ENCODE measurements around the gene VPS54. TPM values are rescaled to one million over a fixed set of nuclear protein-coding genes. Genes with fewer than 3 reads are reported as not detected.
"Not testable (repeated sequence)": the region's sequence is repeated elsewhere in the genome, so short reads cannot be mapped to it uniquely, and the experiment has no call there.

VPS54 gene
- total and polyA plus RNA-seq, 7 experiments from 2014 or later: 4.5 to 20.8 (median 14.6) TPM

GRCh38 chr2:63932104-63932503 is 87.1 kb downstream of the VPS54 start:
- H3K4me1 ChIP-seq (ENCODE audit: control insufficient read depth in 2 of 2, insufficient read depth in 2 of 2, low read length in 2 of 2); CTCF ChIA-PET; H3K27ac Mint-ChIP-seq; intact Hi-C loops (cut with micrococcal nuclease); H3K4me3 ChIP-seq (ENCODE audit: low read length); ATAC-seq; H3K9me3 ChIP-seq (ENCODE audit: control insufficient read depth in 2 of 3, low read length in 3 of 3); H3K27ac ChIP-seq (ENCODE audit: low read depth, low read length); DNase-seq; H3K27me3 Mint-ChIP-seq; H3K4me3 Mint-ChIP-seq; POLR2A ChIA-PET; H3K27me3 ChIP-seq (ENCODE audit: control insufficient read depth in 2 of 2, insufficient read depth in 2 of 2, low read length in 2 of 2): not testable (repeated sequence)
- H3K9me3 Mint-ChIP-seq: peaks cover 0 to 15% (median 0%) of the 10 kb centered on the region in 11 donors
- H3K36me3 Mint-ChIP-seq: peaks cover 21 to 85% (median 71%) of the 10 kb centered on the region in 5 donors
- peaks cover 0 to 15% (median 0%) of the 10 kb centered on the region in 3 experiments for H3K36me3 ChIP-seq (ENCODE audit: control insufficient read depth in 2 of 3, insufficient read depth in 3 of 3, low read length in 3 of 3)
- peaks cover 0 to 27% (median 10%) of the 10 kb centered on the region in 7 donors for H3K4me1 Mint-ChIP-seq

GRCh38 chr2:63926815-63927214 is 92.4 kb downstream of the VPS54 start:
- no peaks in the 10 kb centered on the region for H3K9me3 ChIP-seq (ENCODE audit: control insufficient read depth in 2 of 3, low read length in 3 of 3)
- ChIA-PET POLR2A (no interaction called here), CTCF (no interaction called here)
- Mint-ChIP-seq H3K4me1 (peaks cover 0 to 33% (median 10%) of the 10 kb centered on the region in 7 donors), H3K27me3 (no peaks in the 10 kb centered on the region), H3K4me3 (no peak overlapping the region), H3K9me3 (peaks cover 0 to 10% (median 0%) of the 10 kb centered on the region in 11 donors), H3K36me3 (peaks cover 18 to 75% (median 55%) of the 10 kb centered on the region in 5 donors), H3K27ac (no peak overlapping the region)
- DNase-seq (no peak), ATAC-seq (no peak)
- H3K27me3 ChIP-seq (ENCODE audit: control insufficient read depth in 2 of 2, insufficient read depth in 2 of 2, low read length in 2 of 2): no peaks in the 10 kb centered on the region
- H3K36me3 ChIP-seq (ENCODE audit: control insufficient read depth in 2 of 3, insufficient read depth in 3 of 3, low read length in 3 of 3): peaks cover 0 to 14% (median 0%) of the 10 kb centered on the region in 3 experiments
- H3K4me3 ChIP-seq (ENCODE audit: low read length): no peak overlapping the region
- H3K4me1 ChIP-seq (ENCODE audit: control insufficient read depth in 2 of 2, insufficient read depth in 2 of 2, low read length in 2 of 2): no peaks in the 10 kb centered on the region
- intact Hi-C loops (cut with micrococcal nuclease): no loop called here
- H3K27ac ChIP-seq (ENCODE audit: low read depth, low read length): no peak overlapping the region

- intact Hi-C loops (cut with micrococcal nuclease): no loop called here
- no peak for DNase-seq
- H3K36me3 Mint-ChIP-seq: peaks cover 11 to 66% (median 44%) of the 10 kb centered on the region in 5 donors
- H3K27ac Mint-ChIP-seq: no peak overlapping the region
- Histone ChIP-seq H3K9me3 (ENCODE audit: control insufficient read depth in 2 of 3, low read length in 3 of 3) (no peaks in the 10 kb centered on the region), H3K4me3 (ENCODE audit: low read length) (no peak overlapping the region), H3K27me3 (ENCODE audit: control insufficient read depth in 2 of 2, insufficient read depth in 2 of 2, low read length in 2 of 2) (no peaks in the 10 kb centered on the region), H3K27ac (ENCODE audit: low read depth, low read length) (no peak overlapping the region), H3K4me1 (ENCODE audit: control insufficient read depth in 2 of 2, insufficient read depth in 2 of 2, low read length in 2 of 2) (no peaks in the 10 kb centered on the region), H3K36me3 (ENCODE audit: control insufficient read depth in 2 of 3, insufficient read depth in 3 of 3, low read length in 3 of 3) (peaks cover 8 to 36% (median 18%) of the 10 kb centered on the region in 3 experiments)
- no peak for ATAC-seq
- POLR2A ChIA-PET: no interaction called here
- H3K4me1 Mint-ChIP-seq: no peaks in the 10 kb centered on the region
- CTCF ChIA-PET: no interaction called here
- H3K27me3 Mint-ChIP-seq: no peaks in the 10 kb centered on the region
- no peak overlapping the region for H3K4me3 Mint-ChIP-seq
- no peaks in the 10 kb centered on the region for H3K9me3 Mint-ChIP-seq
Observed at GRCh38 chr2:63914311-63914710, 104.9 kb downstream of the VPS54 start.

GRCh38 chr2:63903003-63903402 is 116.2 kb downstream of the VPS54 start:
- H3K4me3 Mint-ChIP-seq: peak overlapping the region in 2 of 10 donors; percentile 17 to 36
- Histone ChIP-seq H3K4me3 (ENCODE audit: low read length) (no peak overlapping the region), H3K27ac (ENCODE audit: low read depth, low read length) (no peak overlapping the region), H3K9me3 (ENCODE audit: control insufficient read depth in 2 of 3, low read length in 3 of 3) (peaks cover 0 to 7% (median 0%) of the 10 kb centered on the region in 3 experiments), H3K27me3 (ENCODE audit: control insufficient read depth in 2 of 2, insufficient read depth in 2 of 2, low read length in 2 of 2) (no peaks in the 10 kb centered on the region), H3K4me1 (ENCODE audit: control insufficient read depth in 2 of 2, insufficient read depth in 2 of 2, low read length in 2 of 2) (peaks cover 0 to 4% of the 10 kb centered on the region in 2 donors), H3K36me3 (ENCODE audit: control insufficient read depth in 2 of 3, insufficient read depth in 3 of 3, low read length in 3 of 3) (peaks cover 4 to 26% (median 7%) of the 10 kb centered on the region in 3 experiments)
- no peaks in the 10 kb centered on the region for H3K27me3 Mint-ChIP-seq
- peaks cover 4 to 15% (median 11%) of the 10 kb centered on the region in 7 donors for H3K4me1 Mint-ChIP-seq
- intact Hi-C loops (cut with micrococcal nuclease): no loop called here
- H3K9me3 Mint-ChIP-seq: peaks cover 0 to 59% (median 20%) of the 10 kb centered on the region in 11 donors
- H3K36me3 Mint-ChIP-seq: peaks cover 14 to 84% (median 77%) of the 10 kb centered on the region in 5 donors
- no peak for DNase-seq
- ChIA-PET POLR2A (no interaction called here), CTCF (no interaction called here)
- no peak for ATAC-seq
- H3K27ac Mint-ChIP-seq: peak overlapping the region in 4 of 9 donors; percentile 34 to 52 (median 45)

- H3K36me3 Mint-ChIP-seq: peaks cover 12 to 77% (median 73%) of the 10 kb centered on the region in 5 donors
- no peak for ATAC-seq
Observed at GRCh38 chr2:63902149-63902548, 117.1 kb downstream of the VPS54 start.

GRCh38 chr2:63899639-63900038 is 119.6 kb downstream of the VPS54 start:
- Histone ChIP-seq H3K36me3 (ENCODE audit: control insufficient read depth in 2 of 3, insufficient read depth in 3 of 3, low read length in 3 of 3) (peaks cover 5 to 10% (median 8%) of the 10 kb centered on the region in 3 experiments), H3K4me3 (ENCODE audit: low read length) (no peak overlapping the region), H3K27me3 (ENCODE audit: control insufficient read depth in 2 of 2, insufficient read depth in 2 of 2, low read length in 2 of 2) (no peaks in the 10 kb centered on the region), H3K9me3 (ENCODE audit: control insufficient read depth in 2 of 3, low read length in 3 of 3) (no peaks in the 10 kb centered on the region), H3K27ac (ENCODE audit: low read depth, low read length) (no peak overlapping the region), H3K4me1 (ENCODE audit: control insufficient read depth in 2 of 2, insufficient read depth in 2 of 2, low read length in 2 of 2) (peaks cover 0 to 4% of the 10 kb centered on the region in 2 donors)
- POLR2A ChIA-PET: no interaction called here
- Mint-ChIP-seq H3K9me3 (peaks cover 0 to 35% (median 14%) of the 10 kb centered on the region in 11 donors), H3K36me3 (peaks cover 12 to 64% (median 52%) of the 10 kb centered on the region in 5 donors), H3K4me1 (peaks cover 6 to 15% (median 11%) of the 10 kb centered on the region in 7 donors), H3K27me3 (no peaks in the 10 kb centered on the region), H3K4me3 (no peak overlapping the region), H3K27ac (peak overlapping the region in 5 of 9 donors; percentile 19 to 73 (median 44))
- intact Hi-C loops (cut with micrococcal nuclease): no loop called here
- DNase-seq: no peak
- ATAC-seq: no peak
- CTCF ChIA-PET: interaction anchor here (1.2 kb wide), 1 partner anchor 8 kb away, joined by 4 read pairs; no protein-coding TSS in a partner anchor

More at GRCh38 chr2:63902149-63902548, 117.1 kb downstream of the VPS54 start:
- intact Hi-C loops (cut with micrococcal nuclease): no loop called here
- H3K27me3 ChIP-seq (ENCODE audit: control insufficient read depth in 2 of 2, insufficient read depth in 2 of 2, low read length in 2 of 2): no peaks in the 10 kb centered on the region
- CTCF ChIA-PET: interaction anchor here (0.7 kb wide), 1 partner anchor 588 kb away, joined by 3 read pairs; no protein-coding TSS in a partner anchor
- peaks cover 5 to 20% (median 8%) of the 10 kb centered on the region in 3 experiments for H3K36me3 ChIP-seq (ENCODE audit: control insufficient read depth in 2 of 3, insufficient read depth in 3 of 3, low read length in 3 of 3)
- Mint-ChIP-seq H3K9me3 (peaks cover 0 to 57% (median 20%) of the 10 kb centered on the region in 11 donors), H3K27ac (peak overlapping the region in 2 of 9 donors; percentile 41 to 60), H3K27me3 (no peaks in the 10 kb centered on the region), H3K4me3 (no peak overlapping the region), H3K4me1 (peaks cover 4 to 15% (median 11%) of the 10 kb centered on the region in 7 donors)
- no peak for DNase-seq
- POLR2A ChIA-PET: no interaction called here
- H3K27ac ChIP-seq (ENCODE audit: low read depth, low read length): no peak overlapping the region
- no peak overlapping the region for H3K4me3 ChIP-seq (ENCODE audit: low read length)
- H3K9me3 ChIP-seq (ENCODE audit: control insufficient read depth in 2 of 3, low read length in 3 of 3): peaks cover 0 to 7% (median 0%) of the 10 kb centered on the region in 3 experiments
- peaks cover 0 to 4% of the 10 kb centered on the region in 2 donors for H3K4me1 ChIP-seq (ENCODE audit: control insufficient read depth in 2 of 2, insufficient read depth in 2 of 2, low read length in 2 of 2)

- H3K36me3 Mint-ChIP-seq: peaks cover 12 to 61% (median 48%) of the 10 kb centered on the region in 5 donors
- Histone ChIP-seq H3K27ac (ENCODE audit: low read depth, low read length) (no peak overlapping the region), H3K4me1 (ENCODE audit: control insufficient read depth in 2 of 2, insufficient read depth in 2 of 2, low read length in 2 of 2) (peaks cover 0 to 4% of the 10 kb centered on the region in 2 donors), H3K27me3 (ENCODE audit: control insufficient read depth in 2 of 2, insufficient read depth in 2 of 2, low read length in 2 of 2) (no peaks in the 10 kb centered on the region), H3K4me3 (ENCODE audit: low read length) (no peak overlapping the region), H3K9me3 (ENCODE audit: control insufficient read depth in 2 of 3, low read length in 3 of 3) (no peaks in the 10 kb centered on the region), H3K36me3 (ENCODE audit: control insufficient read depth in 2 of 3, insufficient read depth in 3 of 3, low read length in 3 of 3) (peaks cover 5 to 12% (median 8%) of the 10 kb centered on the region in 3 experiments)
- ATAC-seq (no peak), DNase-seq (no peak)
- peaks cover 6 to 15% (median 11%) of the 10 kb centered on the region in 7 donors for H3K4me1 Mint-ChIP-seq
- peak overlapping the region in 1 of 9 donors; percentile 25 for H3K27ac Mint-ChIP-seq
- intact Hi-C loops (cut with micrococcal nuclease): no loop called here
- no peak overlapping the region for H3K4me3 Mint-ChIP-seq
- H3K9me3 Mint-ChIP-seq: peaks cover 0 to 28% (median 13%) of the 10 kb centered on the region in 11 donors
- CTCF ChIA-PET: interaction anchor here (0.8 kb wide), 1 partner anchor 9 kb away, joined by 5 read pairs; no protein-coding TSS in a partner anchor
- H3K27me3 Mint-ChIP-seq: no peaks in the 10 kb centered on the region
- POLR2A ChIA-PET: no interaction called here
Observed at GRCh38 chr2:63898839-63899238, 120.4 kb downstream of the VPS54 start.
